ENCODE data around the gene PHF1. TPM values are rescaled to one million over a fixed set of nuclear protein-coding genes. Genes with fewer than 3 reads are reported as not detected.

Gene PHF1
- total and polyA plus RNA-seq, 2 of the 4 experiments (the other 2 are of a cell fraction) = 9.0 to 47.2 TPM

DNA sequence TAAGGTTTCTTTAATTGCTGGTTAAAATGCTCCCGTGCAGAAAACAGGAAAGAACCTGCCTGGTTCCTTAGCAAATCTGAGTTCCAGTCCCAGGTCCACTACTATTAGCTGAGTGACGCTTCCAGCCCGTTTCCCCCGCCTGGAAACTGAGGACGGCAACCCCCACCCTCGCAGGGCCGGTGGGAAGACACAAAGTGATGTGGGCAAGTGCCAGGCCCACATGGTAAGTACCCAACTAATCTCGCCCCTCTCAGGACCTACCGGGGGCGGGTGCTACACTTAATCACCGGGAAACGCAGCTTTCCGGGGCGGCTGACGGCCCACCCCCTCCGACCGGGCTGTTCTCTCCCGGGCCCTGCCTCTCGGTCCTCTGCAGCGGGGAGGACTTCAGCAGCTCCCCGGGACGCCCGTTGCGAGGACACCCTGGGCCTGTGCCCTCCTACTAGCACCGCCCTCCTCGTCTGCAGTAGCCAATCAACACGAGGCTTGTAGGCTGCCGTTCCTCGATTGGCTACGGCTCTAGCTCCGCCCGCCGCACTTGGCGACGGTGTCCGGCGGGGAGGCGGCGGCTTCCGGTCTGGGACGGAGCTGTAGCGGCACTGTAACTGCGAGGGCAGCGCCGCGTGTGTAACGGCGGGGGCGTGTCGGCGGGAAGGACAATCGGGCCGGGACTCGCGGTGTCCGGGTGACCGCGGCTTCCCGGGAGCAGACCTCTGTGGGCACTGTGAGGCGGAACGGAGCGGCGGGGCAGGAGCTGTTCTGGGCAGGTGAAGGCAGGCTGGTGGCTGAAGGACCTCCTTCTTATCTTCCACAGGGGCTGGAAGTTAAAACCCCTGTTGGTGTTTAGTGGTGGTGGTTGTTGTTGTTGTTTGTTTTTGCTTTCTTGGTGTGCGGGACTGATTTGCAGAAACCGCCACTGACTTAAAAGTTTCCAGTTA is 43.5 kb downstream of the PHF1 start, which contains the start of gene ZBTB9:
Gene ZBTB9 (plus strand): TSS at position 568 of the 938 bp plus-strand sequence. CDS start 525 bp downstream, outside the sequence.
- Histone ChIP-seq H3K9me1 (ENCODE audit: insufficient read depth, low read length) (peaks cover 3% of the 10 kb centered on the region; the same call in 1 of the 2 replicates), H3K79me1 (ENCODE audit: low read depth in 1 of 2, low read length in 2 of 2) (peaks cover 26 to 40% of the 10 kb centered on the region in 2 experiments; a peak in 3 of 4 replicates), H3K27ac (ENCODE audit: insufficient read depth, low read length) (peak within 1 kb of the TSS; percentile 72), H3K9ac (ENCODE audit: low read depth, low read length) (peak within 1 kb of the TSS; percentile 82), H3K9me3 (ENCODE audit: control insufficient read depth, insufficient read depth, low read length) (no peaks in the 10 kb centered on the region), H2BK5ac (ENCODE audit: low read depth, low read length, poor library complexity, severe bottlenecking) (peak within 1 kb of the TSS; percentile 56), H3K56ac (ENCODE audit: extremely low read depth, insufficient read depth, low read length) (peak within 1 kb of the TSS; percentile 67), H2BK120ac (ENCODE audit: low read depth, low read length) (no peak within 1 kb of the TSS), H2BK20ac (ENCODE audit: low read depth, low read length) (no peak within 1 kb of the TSS), H2AK9ac (replicated peaks; ENCODE audit: low read depth, low read length, poor library complexity) (peak within 1 kb of the TSS; percentile 97), H3K4me3 (ENCODE audit: insufficient read depth, low read depth, low read length) (peak within 1 kb of the TSS; percentile 73), H4K8ac (ENCODE audit: low read depth in 2 of 2, low read length in 2 of 2) (peak within 1 kb of the TSS; percentile 28 to 79), H3K4me2 (ENCODE audit: low read depth, low read length) (peak within 1 kb of the TSS; percentile 94), H2BK15ac (ENCODE audit: low read depth, low read length) (no peak within 1 kb of the TSS), H4K5ac (ENCODE audit: low read depth, low read length) (peak within 1 kb of the TSS; percentile 10; the same call in 1 of the 2 replicates), H3K23ac (ENCODE audit: low read depth, low read length) (peak within 1 kb of the TSS; percentile 78), H2AK5ac (ENCODE audit: low read depth, low read length) (peak within 1 kb of the TSS; percentile 87), H4K91ac (ENCODE audit: insufficient read depth, low read depth, low read length) (peak within 1 kb of the TSS; percentile 50; the same call in 1 of the 2 replicates), H3K4ac (ENCODE audit: low read depth, low read length) (peak within 1 kb of the TSS; percentile 71), H3K27me3 (ENCODE audit: control insufficient read depth, insufficient read depth, low read length) (no peaks in the 10 kb centered on the region), H3K36me3 (ENCODE audit: control insufficient read depth, insufficient read depth, low read length) (peaks cover 10% of the 10 kb centered on the region; the same call in 1 of the 2 replicates), H3K14ac (replicated peaks; ENCODE audit: low read depth, low read length) (peak within 1 kb of the TSS; percentile 77), H3K18ac (ENCODE audit: low read depth, low read length) (no peak within 1 kb of the TSS), H2AFZ (replicated peaks; ENCODE audit: low read length, poor library complexity) (peak within 1 kb of the TSS; percentile 96), H3K4me1 (ENCODE audit: control insufficient read depth, insufficient read depth, low read length) (peaks cover 4% of the 10 kb centered on the region), H4K20me1 (ENCODE audit: insufficient read depth, low read length) (no peaks in the 10 kb centered on the region)
- intact Hi-C loops (cut with micrococcal nuclease) = loop anchor here (10.0 kb wide), 1 partner anchor 221 kb away; no protein-coding TSS in a partner anchor
- dilution Hi-C loops (cut with HindIII; ENCODE audit: low sequenced_read_pairs, unreplicated experiment) = no loop called here
- DNase-seq (peak; percentile 96), ATAC-seq (ENCODE audit: low read depth) (peak; percentile 99)
- POLR2A ChIA-PET (ENCODE audit: unreplicated experiment) = interaction anchor here (0.6 kb wide), 1 partner anchor 138 kb away, joined by 5 read pairs; no protein-coding TSS in a partner anchor
- 0% methylated on average over 16 of the region's 65 CpGs; no CpG with 5 or more reads in 1 of the 2 experiments for WGBS, 2 experiments (ENCODE audit: extremely low coverage in 2 of 2, insufficient read length in 1 of 2)
- CTCF ChIA-PET = no interaction called here
- no TSS peak for BruUV-seq (replicated peaks)
- in situ Hi-C loops (cut with MboI; ENCODE audit: low sequenced_read_pairs) = loop anchor here (10.0 kb wide), 1 partner anchor 251 kb away; no protein-coding TSS in a partner anchor
- TF ChIP-seq, protein P1, sequence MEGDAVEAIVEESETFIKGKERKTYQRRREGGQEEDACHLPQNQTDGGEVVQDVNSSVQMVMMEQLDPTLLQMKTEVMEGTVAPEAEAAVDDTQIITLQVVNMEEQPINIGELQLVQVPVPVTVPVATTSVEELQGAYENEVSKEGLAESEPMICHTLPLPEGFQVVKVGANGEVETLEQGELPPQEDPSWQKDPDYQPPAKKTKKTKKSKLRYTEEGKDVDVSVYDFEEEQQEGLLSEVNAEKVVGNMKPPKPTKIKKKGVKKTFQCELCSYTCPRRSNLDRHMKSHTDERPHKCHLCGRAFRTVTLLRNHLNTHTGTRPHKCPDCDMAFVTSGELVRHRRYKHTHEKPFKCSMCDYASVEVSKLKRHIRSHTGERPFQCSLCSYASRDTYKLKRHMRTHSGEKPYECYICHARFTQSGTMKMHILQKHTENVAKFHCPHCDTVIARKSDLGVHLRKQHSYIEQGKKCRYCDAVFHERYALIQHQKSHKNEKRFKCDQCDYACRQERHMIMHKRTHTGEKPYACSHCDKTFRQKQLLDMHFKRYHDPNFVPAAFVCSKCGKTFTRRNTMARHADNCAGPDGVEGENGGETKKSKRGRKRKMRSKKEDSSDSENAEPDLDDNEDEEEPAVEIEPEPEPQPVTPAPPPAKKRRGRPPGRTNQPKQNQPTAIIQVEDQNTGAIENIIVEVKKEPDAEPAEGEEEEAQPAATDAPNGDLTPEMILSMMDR (conservative IDR thresholded peaks at IDR 0.05; ENCODE audit: low read depth, low read length) = no peak
- no peak for TF ChIP-seq RAD21 (IDR thresholded peaks at IDR 0.05; ENCODE audit: low read length)
- TF ChIP-seq RCOR1 (IDR thresholded peaks at IDR 0.05; ENCODE audit: insufficient replicate concordance, low read length) = peak; percentile 8
- no peak for TF ChIP-seq RFX5 (IDR thresholded peaks at IDR 0.05; ENCODE audit: low read depth, low read length)
- TF ChIP-seq MXI1 (IDR thresholded peaks at IDR 0.05; ENCODE audit: borderline replicate concordance, low read depth, low read length) = peak; percentile 98
- TF ChIP-seq POLR2A (IDR thresholded peaks at IDR 0.05; ENCODE audit: low read depth, low read length) = peak; percentile 89
- TF ChIP-seq FOS (IDR thresholded peaks at IDR 0.05; ENCODE audit: low read depth, low read length) = peak; percentile 38; the same call in 1 of the 2 replicates
- TF ChIP-seq NFE2L2 (IDR thresholded peaks at IDR 0.05; ENCODE audit: low read depth, low read length) = no peak
- TF ChIP-seq, protein P2, sequence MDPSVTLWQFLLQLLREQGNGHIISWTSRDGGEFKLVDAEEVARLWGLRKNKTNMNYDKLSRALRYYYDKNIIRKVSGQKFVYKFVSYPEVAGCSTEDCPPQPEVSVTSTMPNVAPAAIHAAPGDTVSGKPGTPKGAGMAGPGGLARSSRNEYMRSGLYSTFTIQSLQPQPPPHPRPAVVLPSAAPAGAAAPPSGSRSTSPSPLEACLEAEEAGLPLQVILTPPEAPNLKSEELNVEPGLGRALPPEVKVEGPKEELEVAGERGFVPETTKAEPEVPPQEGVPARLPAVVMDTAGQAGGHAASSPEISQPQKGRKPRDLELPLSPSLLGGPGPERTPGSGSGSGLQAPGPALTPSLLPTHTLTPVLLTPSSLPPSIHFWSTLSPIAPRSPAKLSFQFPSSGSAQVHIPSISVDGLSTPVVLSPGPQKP (IDR thresholded peaks at IDR 0.05; ENCODE audit: borderline replicate concordance, low read depth, low read length) = no peak
- no peak for TF ChIP-seq MAFK (IDR thresholded peaks at IDR 0.05; ENCODE audit: low read depth, low read length)
- no peak for TF ChIP-seq CEBPB (IDR thresholded peaks at IDR 0.05; ENCODE audit: low read depth, low read length)
- TF ChIP-seq, protein P3, sequence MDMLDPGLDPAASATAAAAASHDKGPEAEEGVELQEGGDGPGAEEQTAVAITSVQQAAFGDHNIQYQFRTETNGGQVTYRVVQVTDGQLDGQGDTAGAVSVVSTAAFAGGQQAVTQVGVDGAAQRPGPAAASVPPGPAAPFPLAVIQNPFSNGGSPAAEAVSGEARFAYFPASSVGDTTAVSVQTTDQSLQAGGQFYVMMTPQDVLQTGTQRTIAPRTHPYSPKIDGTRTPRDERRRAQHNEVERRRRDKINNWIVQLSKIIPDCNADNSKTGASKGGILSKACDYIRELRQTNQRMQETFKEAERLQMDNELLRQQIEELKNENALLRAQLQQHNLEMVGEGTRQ (IDR thresholded peaks at IDR 0.05; ENCODE audit: low read depth, low read length) = 0 out of 2 replicates have a peak, but pooled peaks have one; percentile 10
- 0 out of 2 replicates have a peak, but pooled peaks have one; percentile 3 for TF ChIP-seq BHLHE40 (IDR thresholded peaks at IDR 0.05; ENCODE audit: low read depth, low read length)
